ENCODE results near the gene CMTM7.
"Not testable (repeated sequence)": the region's sequence is repeated elsewhere in the genome, so short reads cannot be mapped to it uniquely, and the experiment has no call there.

CMTM7 gene

GRCh38 chr3:32383136-32383711, 8.4 kb upstream of the CMTM7 start:
- DNase-seq = no peak

- DNase-seq = no peak
These were observed 6.7 kb upstream of the CMTM7 start for GRCh38 chr3:32384938-32385337.

- DNase-seq = no peak
These were observed 4.1 kb upstream of the CMTM7 start for GRCh38 chr3:32387512-32387911.

- not testable (repeated sequence) for DNase-seq
These were observed 2.1 kb upstream of the CMTM7 start for GRCh38 chr3:32389577-32389976.

- DNase-seq = peak in 2 of 5 experiments; percentile 5 to 57
These were observed 1.1 kb downstream of the CMTM7 start for GRCh38 chr3:32392536-32393302.

GRCh38 chr3:32395496-32395895, 3.8 kb downstream of the CMTM7 start:
- peak in 1 of 5 experiments; percentile 43 for DNase-seq

GRCh38 chr3:32397941-32398340, 6.3 kb downstream of the CMTM7 start:
- no peak for DNase-seq

GRCh38 chr3:32398531-32398930, 6.9 kb downstream of the CMTM7 start:
- no peak for DNase-seq

- peak in 3 of 5 experiments; percentile 26 to 75 (median 53) for DNase-seq
These were observed 7.5 kb downstream of the CMTM7 start for GRCh38 chr3:32399030-32399620.

GRCh38 chr3:32401126-32401525, 9.5 kb downstream of the CMTM7 start:
- DNase-seq = no peak

GRCh38 chr3:32401556-32402081, 10.0 kb downstream of the CMTM7 start:
- DNase-seq = peak in 4 of 5 experiments; percentile 30 to 82 (median 49)

- DNase-seq = no peak
These were observed 12.0 kb downstream of the CMTM7 start for GRCh38 chr3:32403663-32404062.

- DNase-seq = no peak
These were observed 13.1 kb downstream of the CMTM7 start for GRCh38 chr3:32404714-32405113.

- no peak for DNase-seq
These were observed 13.5 kb downstream of the CMTM7 start for GRCh38 chr3:32405155-32405554.

- DNase-seq = no peak
These were observed 14.2 kb downstream of the CMTM7 start for GRCh38 chr3:32405711-32406323.

GRCh38 chr3:32406486-32407408, 15.1 kb downstream of the CMTM7 start:
- DNase-seq = no peak

- no peak for DNase-seq
These were observed 19.0 kb downstream of the CMTM7 start for GRCh38 chr3:32410367-32411246.

GRCh38 chr3:32411442-32411841, 19.8 kb downstream of the CMTM7 start:
- no peak for DNase-seq

- DNase-seq = no peak
These were observed 21.2 kb downstream of the CMTM7 start for GRCh38 chr3:32412887-32413286.

- DNase-seq = no peak
These were observed 22.3 kb downstream of the CMTM7 start for GRCh38 chr3:32413845-32414521.
